ENCODE measurements around the gene DPCD.
"Not testable (repeated sequence)": the region's sequence is repeated elsewhere in the genome, so short reads cannot be mapped to it uniquely, and the experiment has no call there.

The DPCD gene

GRCh38 chr10:101624526-101625102 is 36.5 kb downstream of the DPCD start:
- no peak for DNase-seq

GRCh38 chr10:101625821-101626412 is 37.8 kb downstream of the DPCD start:
- no peak for DNase-seq

GRCh38 chr10:101629837-101630632 is 41.9 kb downstream of the DPCD start:
- DNase-seq: no peak

- no peak for DNase-seq
These were observed 42.5 kb downstream of the DPCD start for GRCh38 chr10:101630633-101630920.

GRCh38 chr10:101631821-101632475 is 43.8 kb downstream of the DPCD start:
- no peak for DNase-seq

GRCh38 chr10:101633510-101633909 is 45.4 kb downstream of the DPCD start:
- not testable (repeated sequence) for DNase-seq

GRCh38 chr10:101639141-101639900 is 51.2 kb downstream of the DPCD start:
- DNase-seq: no peak

GRCh38 chr10:101643546-101643945 is 55.4 kb downstream of the DPCD start:
- no peak for DNase-seq

- DNase-seq: no peak
These were observed 55.9 kb downstream of the DPCD start for GRCh38 chr10:101644002-101644401.

- no peak for DNase-seq
These were observed 57.5 kb downstream of the DPCD start for GRCh38 chr10:101645659-101646058.

GRCh38 chr10:101646364-101646763 is 58.2 kb downstream of the DPCD start:
- DNase-seq: no peak

GRCh38 chr10:101647255-101647654 is 59.1 kb downstream of the DPCD start:
- DNase-seq: no peak

- DNase-seq: no peak
These were observed 61.5 kb downstream of the DPCD start for GRCh38 chr10:101649525-101650085.

- DNase-seq: no peak
These were observed 62.7 kb downstream of the DPCD start for GRCh38 chr10:101650863-101651262.

- no peak for DNase-seq
These were observed 63.2 kb downstream of the DPCD start for GRCh38 chr10:101651336-101651735.

- no peak for DNase-seq
These were observed 65.4 kb downstream of the DPCD start for GRCh38 chr10:101653536-101653935.

GRCh38 chr10:101655570-101655969 is 67.4 kb downstream of the DPCD start:
- no peak for DNase-seq

- no peak for DNase-seq
These were observed 68.8 kb downstream of the DPCD start for GRCh38 chr10:101656890-101657289.

- no peak for DNase-seq
These were observed 70.9 kb downstream of the DPCD start for GRCh38 chr10:101658975-101659374.
